Measurements from ENCODE around the gene SORCS2. TPM values are rescaled to one million over a fixed set of nuclear protein-coding genes. Genes with fewer than 3 reads are reported as not detected.

The SORCS2 gene
- total and polyA plus RNA-seq, 2 of the 4 experiments (the other 2 are of a cell fraction) = 0.36 to 0.62 TPM

DNA sequence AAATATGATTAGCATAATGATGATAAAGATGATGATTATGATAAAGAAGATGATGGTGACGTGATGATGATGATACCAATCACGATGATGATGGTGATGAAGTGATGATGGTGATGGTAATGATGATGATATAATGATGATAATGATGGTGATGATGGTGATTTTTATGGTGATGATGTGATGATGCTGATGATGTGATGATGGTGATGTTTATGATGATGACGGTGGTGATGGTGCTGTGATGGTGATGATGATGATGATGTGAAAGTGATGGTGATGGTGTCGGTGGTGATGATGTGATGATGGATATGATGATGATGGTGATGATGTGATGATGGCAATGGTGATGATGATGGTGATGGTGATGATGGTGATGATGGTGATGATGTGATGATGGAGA lies 373.1 kb downstream of the SORCS2 start:
- H3K4me3 ChIP-seq (ENCODE audit: insufficient read depth, low read depth, low read length) = no peak overlapping the region
- CTCF ChIA-PET = no interaction called here
- no peaks in the 10 kb centered on the region for H3K36me3 ChIP-seq (ENCODE audit: control insufficient read depth, insufficient read depth, low read length)
- no TSS peak for BruUV-seq (replicated peaks)
- WGBS, 2 experiments (ENCODE audit: extremely low coverage in 2 of 2, insufficient read length in 1 of 2) = 56 to 100% methylated on average over 3 to 4 of the region's 4 CpGs
- H3K9ac ChIP-seq (ENCODE audit: low read depth, low read length) = no peak overlapping the region
- H3K79me1 ChIP-seq (ENCODE audit: low read depth in 1 of 2, low read length in 2 of 2) = no peaks in the 10 kb centered on the region
- H3K27ac ChIP-seq (ENCODE audit: insufficient read depth, low read length) = no peak overlapping the region
- H3K23ac ChIP-seq (ENCODE audit: low read depth, low read length) = no peak overlapping the region
- H3K4me1 ChIP-seq (ENCODE audit: control insufficient read depth, insufficient read depth, low read length) = no peaks in the 10 kb centered on the region
- H4K91ac ChIP-seq (ENCODE audit: insufficient read depth, low read depth, low read length) = no peak overlapping the region
- no peak overlapping the region for H2BK120ac ChIP-seq (ENCODE audit: low read depth, low read length)
- TF ChIP-seq CHD1 (IDR thresholded peaks at IDR 0.05; ENCODE audit: low read depth, low read length) = no peak
- no peak for TF ChIP-seq RFX5 (IDR thresholded peaks at IDR 0.05; ENCODE audit: low read depth, low read length)
- TF ChIP-seq, protein P1, sequence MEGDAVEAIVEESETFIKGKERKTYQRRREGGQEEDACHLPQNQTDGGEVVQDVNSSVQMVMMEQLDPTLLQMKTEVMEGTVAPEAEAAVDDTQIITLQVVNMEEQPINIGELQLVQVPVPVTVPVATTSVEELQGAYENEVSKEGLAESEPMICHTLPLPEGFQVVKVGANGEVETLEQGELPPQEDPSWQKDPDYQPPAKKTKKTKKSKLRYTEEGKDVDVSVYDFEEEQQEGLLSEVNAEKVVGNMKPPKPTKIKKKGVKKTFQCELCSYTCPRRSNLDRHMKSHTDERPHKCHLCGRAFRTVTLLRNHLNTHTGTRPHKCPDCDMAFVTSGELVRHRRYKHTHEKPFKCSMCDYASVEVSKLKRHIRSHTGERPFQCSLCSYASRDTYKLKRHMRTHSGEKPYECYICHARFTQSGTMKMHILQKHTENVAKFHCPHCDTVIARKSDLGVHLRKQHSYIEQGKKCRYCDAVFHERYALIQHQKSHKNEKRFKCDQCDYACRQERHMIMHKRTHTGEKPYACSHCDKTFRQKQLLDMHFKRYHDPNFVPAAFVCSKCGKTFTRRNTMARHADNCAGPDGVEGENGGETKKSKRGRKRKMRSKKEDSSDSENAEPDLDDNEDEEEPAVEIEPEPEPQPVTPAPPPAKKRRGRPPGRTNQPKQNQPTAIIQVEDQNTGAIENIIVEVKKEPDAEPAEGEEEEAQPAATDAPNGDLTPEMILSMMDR (conservative IDR thresholded peaks at IDR 0.05; ENCODE audit: low read depth, low read length) = no peak
- no peak for TF ChIP-seq MAZ (IDR thresholded peaks at IDR 0.05; ENCODE audit: borderline replicate concordance, low read depth, low read length)
- TF ChIP-seq CEBPB (IDR thresholded peaks at IDR 0.05; ENCODE audit: low read depth, low read length) = no peak
- TF ChIP-seq MAFK (IDR thresholded peaks at IDR 0.05; ENCODE audit: low read depth, low read length) = no peak
- no peak overlapping the region for H2AK5ac ChIP-seq (ENCODE audit: low read depth, low read length)
- H3K4ac ChIP-seq (ENCODE audit: low read depth, low read length) = no peak overlapping the region
- no peak overlapping the region for H2BK15ac ChIP-seq (ENCODE audit: low read depth, low read length)
- no peak overlapping the region for H3K18ac ChIP-seq (ENCODE audit: low read depth, low read length)
- H3K9me1 ChIP-seq (ENCODE audit: insufficient read depth, low read length) = no peaks in the 10 kb centered on the region
- H2BK5ac ChIP-seq (ENCODE audit: low read depth, low read length, poor library complexity, severe bottlenecking) = peak overlapping the region; percentile 26
- no peak overlapping the region for H2AFZ ChIP-seq (replicated peaks; ENCODE audit: low read length, poor library complexity)
- no peak overlapping the region for H3K4me2 ChIP-seq (ENCODE audit: low read depth, low read length)
- no peak overlapping the region for H4K8ac ChIP-seq (ENCODE audit: low read depth in 2 of 2, low read length in 2 of 2)
- H2BK20ac ChIP-seq (ENCODE audit: low read depth, low read length) = no peak overlapping the region
- in situ Hi-C loops (cut with MboI; ENCODE audit: low sequenced_read_pairs) = no loop called here
- POLR2A ChIA-PET (ENCODE audit: unreplicated experiment) = no interaction called here
- DNase-seq (no peak), ATAC-seq (ENCODE audit: low read depth) (no peak)
- H4K5ac ChIP-seq (ENCODE audit: low read depth, low read length) = no peak overlapping the region
- intact Hi-C loops (cut with micrococcal nuclease) = no loop called here
- H3K56ac ChIP-seq (ENCODE audit: extremely low read depth, insufficient read depth, low read length) = no peak overlapping the region
- H4K20me1 ChIP-seq (ENCODE audit: insufficient read depth, low read length) = no peaks in the 10 kb centered on the region
- no peak overlapping the region for H2AK9ac ChIP-seq (replicated peaks; ENCODE audit: low read depth, low read length, poor library complexity)
- dilution Hi-C loops (cut with HindIII; ENCODE audit: low sequenced_read_pairs, unreplicated experiment) = no loop called here
- no peak overlapping the region for H3K14ac ChIP-seq (replicated peaks; ENCODE audit: low read depth, low read length)
- peaks cover 2% of the 10 kb centered on the region for H3K27me3 ChIP-seq (ENCODE audit: control insufficient read depth, insufficient read depth, low read length)
- peaks cover 2% of the 10 kb centered on the region for H3K9me3 ChIP-seq (ENCODE audit: control insufficient read depth, insufficient read depth, low read length)
